GM12872 (cell line): ENCODE data around the gene TOX3.

Experiments
- TF ChIP-seq, protein P1 (sequence below): IDR thresholded peaks from 3 replicates; pipeline ENCODE4 v1.5.1; 2011; ENCODE audit warnings: low read depth, mild to moderate bottlenecking, low read length, moderate library complexity; ENCODE audit not compliant: insufficient read depth

The TOX3 gene

GRCh38 chr16:52547004-52547833 lies at the start of gene TOX3:
Gene TOX3, minus strand, starts transcription at chr16:52547143. Its CDS starts 420 bp downstream, at chr16:52546723.
- TF ChIP-seq, protein P1, sequence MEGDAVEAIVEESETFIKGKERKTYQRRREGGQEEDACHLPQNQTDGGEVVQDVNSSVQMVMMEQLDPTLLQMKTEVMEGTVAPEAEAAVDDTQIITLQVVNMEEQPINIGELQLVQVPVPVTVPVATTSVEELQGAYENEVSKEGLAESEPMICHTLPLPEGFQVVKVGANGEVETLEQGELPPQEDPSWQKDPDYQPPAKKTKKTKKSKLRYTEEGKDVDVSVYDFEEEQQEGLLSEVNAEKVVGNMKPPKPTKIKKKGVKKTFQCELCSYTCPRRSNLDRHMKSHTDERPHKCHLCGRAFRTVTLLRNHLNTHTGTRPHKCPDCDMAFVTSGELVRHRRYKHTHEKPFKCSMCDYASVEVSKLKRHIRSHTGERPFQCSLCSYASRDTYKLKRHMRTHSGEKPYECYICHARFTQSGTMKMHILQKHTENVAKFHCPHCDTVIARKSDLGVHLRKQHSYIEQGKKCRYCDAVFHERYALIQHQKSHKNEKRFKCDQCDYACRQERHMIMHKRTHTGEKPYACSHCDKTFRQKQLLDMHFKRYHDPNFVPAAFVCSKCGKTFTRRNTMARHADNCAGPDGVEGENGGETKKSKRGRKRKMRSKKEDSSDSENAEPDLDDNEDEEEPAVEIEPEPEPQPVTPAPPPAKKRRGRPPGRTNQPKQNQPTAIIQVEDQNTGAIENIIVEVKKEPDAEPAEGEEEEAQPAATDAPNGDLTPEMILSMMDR = no peak

DNA sequence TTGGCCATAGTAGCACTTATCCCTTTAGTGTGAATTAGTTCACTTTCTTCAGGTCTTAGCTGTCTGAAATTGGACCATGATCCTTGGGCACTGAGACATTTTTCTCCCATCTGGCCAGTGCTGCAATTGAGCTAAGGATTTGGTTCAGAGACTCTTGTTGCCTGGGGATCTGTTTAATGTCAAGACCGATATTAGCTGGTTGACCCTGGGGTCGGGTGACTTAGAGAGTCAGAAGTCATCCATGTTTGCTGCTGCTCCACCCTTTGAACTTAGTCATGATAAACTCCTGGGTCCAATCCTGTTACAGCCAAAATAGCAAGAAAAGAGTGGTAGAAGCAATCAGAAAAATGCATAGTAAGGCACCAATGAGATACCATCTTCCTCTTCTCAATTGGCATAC lies 45.8 kb upstream of the TOX3 start:
- TF ChIP-seq, protein P1 = no peak

DNA sequence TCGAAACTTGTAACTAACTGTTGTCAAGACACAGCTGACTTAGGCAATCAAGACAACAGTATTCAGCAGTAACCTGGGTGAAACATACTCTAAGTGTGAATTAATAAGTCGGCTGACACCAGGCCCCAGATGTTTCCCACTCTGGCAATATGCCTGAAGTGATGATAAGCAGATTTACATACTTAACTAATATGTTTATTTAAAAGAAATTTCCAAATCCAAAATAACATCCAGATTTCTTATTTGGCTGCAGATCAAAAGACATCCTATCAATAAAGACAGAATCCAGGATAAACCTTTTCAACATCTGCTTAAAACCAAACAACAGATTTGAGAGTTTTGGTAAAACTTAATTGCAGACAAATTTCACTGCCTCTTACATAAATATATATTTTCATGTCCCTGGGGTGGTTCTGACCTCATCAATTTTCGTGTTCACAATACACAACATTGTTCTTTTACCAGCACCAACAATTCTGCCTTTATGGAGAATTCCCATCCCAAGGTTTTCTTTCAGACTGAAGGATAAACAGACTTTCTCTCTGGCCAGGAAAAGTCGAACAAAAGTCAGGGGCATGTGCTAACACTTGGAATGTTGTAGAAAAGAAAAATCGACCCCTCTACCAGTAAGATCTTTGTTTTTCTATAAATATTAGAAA lies 45.1 kb upstream of the TOX3 start:
- TF ChIP-seq, protein P1 = no peak

- TF ChIP-seq, protein P1 = no peak
Observed at GRCh38 chr16:52591471-52591870, 44.5 kb upstream of the TOX3 start.

DNA sequence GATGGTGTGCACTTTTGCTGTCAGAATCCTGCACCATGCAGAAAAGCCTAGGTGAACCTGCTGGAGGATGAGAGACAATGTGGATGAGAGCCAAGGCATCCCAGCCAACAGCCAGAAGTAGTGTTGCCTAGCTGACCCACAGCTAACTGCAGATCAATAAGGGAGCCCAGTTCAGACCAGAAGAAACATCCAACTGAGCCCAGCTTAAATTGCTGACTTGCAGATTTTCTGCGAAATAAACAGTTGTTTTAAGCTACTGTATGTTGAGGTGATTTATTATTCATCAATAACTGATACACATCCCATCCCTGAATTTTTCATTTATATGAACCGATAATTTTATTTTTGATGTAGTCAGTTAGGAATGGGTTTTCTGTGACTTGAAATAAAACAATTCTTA lies 39.2 kb upstream of the TOX3 start:
- TF ChIP-seq, protein P1 = no peak

DNA sequence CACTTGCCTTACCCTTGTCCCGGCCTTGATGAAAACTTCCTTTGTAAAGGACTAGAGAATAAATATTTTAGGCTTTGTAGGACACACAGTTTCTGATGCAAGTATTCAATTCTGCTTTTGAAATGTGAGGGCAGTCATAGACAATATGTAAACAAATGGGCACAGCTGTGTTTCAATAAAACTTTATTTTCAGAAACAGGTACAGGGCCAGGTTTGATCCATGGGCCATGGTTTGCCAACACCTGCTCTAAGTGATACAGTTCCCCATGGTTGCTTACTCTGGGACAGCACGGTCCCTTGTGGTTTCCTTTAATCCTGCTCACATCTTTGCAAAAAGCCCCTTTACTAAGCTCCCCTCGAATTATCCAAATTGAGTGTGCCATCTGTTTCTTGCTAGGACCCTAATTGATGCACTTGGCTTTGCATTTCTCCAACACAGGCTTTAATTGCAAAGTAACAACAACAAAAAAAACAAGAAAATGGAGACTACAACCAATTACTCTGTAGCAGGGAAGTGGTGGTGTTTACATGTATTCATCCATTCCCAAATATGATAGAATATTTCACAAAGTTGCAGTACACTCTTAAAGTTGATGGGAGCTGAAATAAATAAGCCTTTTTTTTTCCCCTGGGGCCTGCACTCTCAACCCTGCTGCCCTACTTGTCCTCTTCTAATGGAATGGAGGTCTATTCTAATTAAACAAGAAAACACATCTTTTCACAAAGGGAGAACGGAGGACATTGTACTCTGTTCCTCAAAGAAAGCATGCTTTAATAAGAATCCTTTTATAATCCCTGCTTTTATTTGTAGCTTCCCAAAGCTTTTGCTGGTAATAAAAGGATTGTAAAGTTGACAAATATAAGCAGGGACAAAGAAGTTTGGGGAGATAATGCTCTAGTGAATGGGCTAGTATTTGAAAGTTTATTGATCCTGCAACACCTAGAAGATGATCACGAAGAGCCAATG lies 37.7 kb upstream of the TOX3 start:
- TF ChIP-seq, protein P1 = no peak

DNA sequence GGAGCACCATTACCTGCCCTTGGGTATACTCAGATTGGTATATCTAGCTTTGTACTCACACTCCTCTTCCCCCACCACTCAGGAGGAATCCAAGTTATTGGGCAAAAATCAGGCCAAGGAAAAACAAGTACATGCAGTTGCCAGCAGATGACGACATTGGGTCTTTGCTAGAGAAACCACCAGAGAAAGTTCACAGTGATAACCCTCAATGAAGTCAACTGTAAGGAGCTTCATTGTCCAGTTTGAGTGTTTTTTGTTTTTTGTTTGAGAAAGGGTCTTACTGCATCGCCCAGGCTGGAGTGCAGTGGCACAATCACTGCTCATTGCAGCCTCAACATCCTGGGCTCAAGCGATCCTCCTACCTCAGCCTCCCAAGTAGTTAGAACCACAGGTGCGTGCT lies 34.6 kb upstream of the TOX3 start:
- TF ChIP-seq, protein P1 = peak; percentile 33; the same call in 1 of the 3 replicates
